Hematopoietic multipotent progenitor cell treated with erythropoietin and hydrocortisone succinate and interleukin-3 and kit ligand, for 15 days (in vitro differentiated cells): ENCODE results near the gene ZRANB3.
"Not testable (repeated sequence)": the region's sequence is repeated elsewhere in the genome, so short reads cannot be mapped to it uniquely, and the experiment has no call there.

Experiments
- DNase-seq: peaks from one replicate; pipeline ENCODE4 v3.0.0-alpha.2; 2015; ENCODE audit warnings: low spot score

Gene ZRANB3

DNA sequence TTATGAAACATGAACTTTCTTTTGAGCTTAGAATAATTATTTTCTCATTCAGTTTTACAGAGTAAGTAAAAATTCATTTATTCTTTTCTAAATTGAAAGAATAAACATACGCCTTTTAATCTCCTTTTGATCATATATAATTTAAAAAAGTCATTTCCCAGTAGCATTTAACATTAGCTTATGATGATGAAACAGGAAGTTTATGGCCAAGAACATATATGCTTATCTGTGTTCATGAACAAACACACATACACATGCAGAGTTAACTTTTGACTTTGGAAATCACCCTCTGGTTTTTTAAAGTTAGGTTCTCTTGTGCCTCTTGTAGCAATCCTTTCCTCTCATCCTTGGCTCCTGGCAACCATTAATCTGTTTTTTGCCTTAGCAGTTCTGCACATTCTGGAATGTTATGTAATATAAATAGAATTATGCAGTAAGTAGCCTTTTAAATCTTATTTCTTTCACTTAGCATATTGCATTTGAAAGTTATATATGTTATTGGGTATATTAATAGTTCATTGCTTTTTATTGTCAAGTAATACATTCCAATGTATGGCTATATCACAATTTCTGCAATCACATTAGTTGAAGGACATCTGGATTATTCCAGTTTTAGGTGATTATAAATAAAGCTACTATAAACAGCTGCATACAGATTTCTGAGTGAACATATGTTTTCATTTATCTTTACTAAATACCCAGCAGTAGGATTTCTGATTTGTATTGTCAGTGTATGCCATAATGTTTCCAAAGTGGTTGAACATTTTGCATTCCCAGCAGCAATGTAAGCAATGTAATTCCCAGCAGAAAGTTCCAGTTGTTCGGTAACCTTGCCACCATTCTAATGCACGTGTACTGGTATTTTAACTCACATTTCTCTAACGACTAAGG, 210.3 kb downstream of the ZRANB3 start:
- no peak for DNase-seq

DNA sequence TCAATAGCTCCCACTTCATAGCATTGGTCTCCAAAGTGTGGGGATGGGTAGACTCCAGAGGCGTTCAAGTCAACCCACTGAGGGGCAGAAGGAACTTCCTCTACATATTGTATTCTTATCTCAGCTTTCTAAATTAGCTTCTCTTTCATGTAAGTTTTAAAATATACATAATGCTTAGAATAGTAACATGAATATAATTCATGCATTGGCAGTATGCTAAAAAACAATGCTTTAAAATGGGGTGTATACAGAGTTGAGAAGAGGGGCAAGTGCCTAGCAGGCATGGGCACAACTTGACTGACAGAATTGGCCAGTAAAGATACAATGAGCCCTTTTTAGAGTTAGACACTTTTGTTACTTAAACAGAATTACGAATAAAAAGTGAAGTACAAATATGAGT, 212.2 kb downstream of the ZRANB3 start:
- DNase-seq: no peak

DNA sequence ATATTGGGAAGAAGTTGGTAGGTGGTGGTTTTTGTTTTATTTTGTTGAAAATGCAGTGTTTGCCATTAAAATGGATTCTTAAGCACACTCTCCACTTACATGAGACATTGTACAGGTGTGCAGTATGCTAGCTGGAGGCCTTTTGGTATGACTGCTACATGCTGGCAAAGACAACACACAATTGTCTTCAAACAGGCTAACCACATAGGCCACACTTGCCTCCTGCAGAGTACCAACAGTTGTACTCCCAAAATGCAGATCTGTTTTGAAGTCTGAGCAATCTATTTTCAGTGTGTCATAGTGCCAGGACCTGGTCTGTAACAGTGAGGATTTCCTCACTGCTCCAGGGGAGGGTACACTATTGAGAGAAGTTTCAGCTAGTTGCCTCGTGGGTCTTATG, 213.6 kb downstream of the ZRANB3 start:
- no peak for DNase-seq

DNA sequence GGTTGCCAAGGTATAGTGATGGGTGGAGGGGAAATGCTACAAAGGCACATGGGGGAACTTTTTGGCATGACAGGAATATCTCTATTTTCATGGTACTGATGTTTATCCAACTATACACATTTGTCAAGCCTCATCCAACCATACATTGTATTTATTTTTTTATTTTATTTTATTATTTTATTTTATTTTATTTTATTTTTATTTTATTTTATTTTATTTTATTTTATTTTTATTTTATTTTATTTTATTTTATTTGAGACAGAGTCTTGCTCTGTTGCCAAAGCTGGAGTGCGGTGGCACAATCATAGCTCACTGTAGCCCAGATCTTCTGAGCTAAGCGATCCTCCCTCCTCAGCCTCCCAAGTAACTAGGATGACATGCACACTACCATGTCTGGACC, 219.1 kb downstream of the ZRANB3 start:
- no peak for DNase-seq

DNA sequence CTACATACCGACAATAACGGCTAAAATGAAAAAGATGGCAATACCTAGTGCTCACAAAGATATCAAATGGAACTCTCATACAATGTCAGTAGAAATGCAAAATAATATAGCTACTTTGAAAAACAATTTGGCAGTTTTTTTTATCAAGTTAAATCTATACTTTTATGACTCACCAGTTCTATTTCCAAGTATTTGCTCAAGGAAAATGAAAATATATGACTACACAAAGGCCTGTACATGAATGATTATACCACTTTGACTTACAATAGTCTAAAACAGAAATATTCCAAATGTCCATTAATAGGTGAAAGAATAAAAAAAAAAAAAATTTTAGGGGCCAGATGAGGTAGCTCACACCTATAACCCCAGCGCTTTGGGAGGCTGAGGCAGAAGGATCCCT, 219.8 kb downstream of the ZRANB3 start:
- DNase-seq: no peak

DNA sequence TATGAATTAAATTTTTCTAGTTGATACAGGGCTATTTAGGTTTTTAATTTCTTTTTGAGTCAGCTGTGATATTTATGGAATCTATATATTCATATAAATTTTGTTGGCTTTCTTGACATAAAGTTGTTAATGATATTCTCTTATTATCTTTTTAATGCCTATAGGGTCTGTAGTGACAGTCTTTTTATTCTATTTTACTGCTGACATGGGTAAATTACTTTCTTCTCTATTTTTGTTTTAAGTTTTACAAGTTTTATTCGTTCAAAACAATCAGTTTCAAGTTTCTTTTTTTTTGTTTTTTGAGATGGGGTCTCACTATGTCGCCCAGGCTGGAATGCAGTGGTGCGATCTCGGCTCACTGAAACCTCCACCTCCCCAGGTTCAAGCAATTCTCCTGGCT, 226.3 kb downstream of the ZRANB3 start:
- DNase-seq: no peak

DNA sequence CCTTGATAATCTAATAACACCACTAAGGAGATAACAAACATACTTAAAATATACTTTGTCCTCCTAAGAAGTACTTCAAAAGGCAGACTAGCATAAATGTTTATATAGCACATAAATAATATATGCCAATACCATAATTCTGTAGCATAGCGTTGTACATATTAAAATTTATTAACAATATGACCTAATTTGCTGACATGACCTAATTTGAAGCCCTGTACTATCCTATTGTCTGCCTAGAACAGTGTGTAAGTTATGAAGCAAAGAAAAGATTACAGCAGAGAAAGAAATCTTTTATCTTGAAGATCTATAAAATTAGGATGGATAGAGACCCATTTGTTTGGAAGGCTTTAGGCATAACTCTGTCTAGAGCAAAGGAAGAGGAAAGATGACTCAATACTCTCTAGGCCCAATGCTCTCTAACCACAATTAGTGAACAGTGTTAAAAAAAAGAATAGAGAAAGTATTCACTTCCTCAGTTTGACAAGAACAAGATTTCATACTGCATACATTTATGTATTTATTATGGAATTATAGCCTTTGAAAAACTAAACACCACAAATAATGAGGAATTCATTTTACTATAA, 231.3 kb downstream of the ZRANB3 start:
- no peak for DNase-seq

DNA sequence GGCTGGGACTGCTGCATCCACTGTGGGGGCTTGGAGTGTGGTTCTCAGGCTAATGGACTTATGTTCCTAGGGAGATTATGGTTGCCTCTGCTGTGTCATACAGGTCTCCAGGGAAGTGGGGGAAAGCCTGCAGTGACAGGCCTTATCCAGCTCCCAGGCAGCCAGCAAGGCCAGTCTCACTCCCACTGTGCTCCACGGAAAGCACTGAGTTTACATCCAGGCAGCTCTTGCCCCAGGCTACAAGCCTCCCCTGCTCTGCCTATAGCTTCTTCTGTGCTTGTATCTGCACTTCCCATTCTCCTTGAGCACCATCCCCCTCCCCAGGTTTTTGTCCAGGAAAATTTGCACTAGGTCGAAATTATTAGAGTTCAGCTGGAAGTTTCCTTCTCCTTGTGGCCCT, 231.9 kb downstream of the ZRANB3 start:
- DNase-seq: no peak

DNA sequence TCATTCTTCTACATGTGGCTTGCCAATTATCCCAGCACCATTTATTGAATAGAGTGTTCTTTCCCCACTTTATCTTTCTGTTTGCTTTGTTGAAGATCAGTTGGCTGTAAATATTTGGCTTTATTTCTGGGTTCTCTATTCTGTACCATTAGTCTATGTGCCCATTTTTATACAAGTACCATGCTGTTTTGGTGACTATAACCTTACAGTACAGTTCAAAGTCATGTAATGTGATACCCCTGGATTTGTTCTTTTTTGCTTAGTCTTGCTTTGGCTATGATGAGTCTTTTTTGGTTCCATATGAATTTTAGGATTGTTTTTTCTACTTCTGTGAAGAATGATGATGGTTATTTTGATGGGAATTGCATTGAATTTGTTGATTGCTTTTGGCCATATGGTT, 243.9 kb downstream of the ZRANB3 start:
- not testable (repeated sequence) for DNase-seq

DNA sequence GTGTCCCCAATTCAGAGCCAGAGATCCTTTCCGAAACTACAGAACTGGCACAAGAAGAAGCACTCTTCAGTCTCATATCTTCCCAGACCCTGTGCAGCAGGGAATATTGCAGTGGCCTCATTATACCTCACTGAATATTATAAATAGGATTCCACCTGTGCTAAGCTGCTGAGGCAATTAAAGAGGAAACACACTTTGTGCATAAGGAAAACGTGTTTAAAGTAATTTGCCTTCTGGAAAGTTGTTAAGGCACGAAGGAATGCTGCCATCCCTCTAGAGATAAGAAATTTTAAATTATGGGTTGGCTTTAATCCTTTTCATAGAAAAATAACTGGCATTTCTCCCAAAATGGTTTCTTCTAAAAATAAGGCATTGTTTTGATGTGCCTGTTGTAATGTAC, 245.6 kb downstream of the ZRANB3 start:
- no peak for DNase-seq

DNA sequence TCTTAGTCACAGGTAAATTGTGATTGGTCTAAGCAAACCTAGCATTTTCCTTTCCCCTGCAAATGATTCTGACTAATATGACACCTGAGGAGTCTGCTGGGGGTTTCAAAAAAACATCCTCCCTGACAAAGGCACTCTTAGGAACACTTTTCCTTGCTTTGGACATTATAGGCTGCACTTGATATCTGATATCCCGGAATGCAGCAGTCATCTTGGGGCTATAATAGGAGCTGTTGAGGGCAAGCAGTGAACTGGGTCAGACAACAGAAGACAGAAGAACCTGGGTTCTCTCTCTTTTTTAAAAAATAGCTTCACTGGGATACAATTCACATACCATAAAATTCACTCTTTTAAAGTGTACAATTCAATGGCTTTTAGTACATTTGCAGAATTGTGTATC, 249.6 kb downstream of the ZRANB3 start:
- DNase-seq: no peak

DNA sequence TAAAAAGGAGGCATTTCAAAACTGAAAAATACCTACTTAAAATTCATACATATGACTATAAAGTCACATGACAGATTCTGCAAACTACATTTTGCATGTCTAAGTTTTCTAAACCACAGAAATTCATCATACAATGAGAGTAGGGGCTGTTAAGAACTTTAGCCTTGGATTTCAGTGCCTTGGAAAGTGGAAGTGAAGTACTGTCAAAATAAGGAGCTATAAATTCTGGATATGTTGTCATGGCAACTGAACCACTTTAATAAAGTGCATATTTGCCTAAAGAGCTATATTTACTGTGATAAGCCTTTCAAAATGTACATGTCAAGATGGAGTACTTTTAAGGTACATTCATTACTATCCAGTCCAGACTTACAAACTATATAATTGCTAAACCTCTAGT, 251.8 kb downstream of the ZRANB3 start:
- DNase-seq: no peak

DNA sequence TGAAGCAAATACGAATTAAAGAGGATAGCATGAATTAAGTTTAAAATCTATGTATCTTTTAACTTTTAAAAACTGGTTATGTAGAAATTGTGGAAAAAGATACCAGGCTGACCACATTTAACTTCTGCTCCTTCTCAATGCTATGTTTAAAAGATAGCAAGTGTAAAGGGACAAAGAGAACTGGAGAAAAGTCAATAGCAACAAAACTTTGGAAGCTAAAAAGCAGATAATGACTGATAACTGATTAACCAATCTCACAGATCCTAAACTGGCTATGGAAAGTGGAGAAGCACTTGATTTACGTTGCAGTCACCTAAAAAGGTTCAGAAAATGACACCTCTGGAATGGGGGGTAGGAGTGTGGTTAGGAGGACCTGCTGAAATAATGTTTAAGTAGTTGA, 254.5 kb downstream of the ZRANB3 start:
- DNase-seq: no peak

DNA sequence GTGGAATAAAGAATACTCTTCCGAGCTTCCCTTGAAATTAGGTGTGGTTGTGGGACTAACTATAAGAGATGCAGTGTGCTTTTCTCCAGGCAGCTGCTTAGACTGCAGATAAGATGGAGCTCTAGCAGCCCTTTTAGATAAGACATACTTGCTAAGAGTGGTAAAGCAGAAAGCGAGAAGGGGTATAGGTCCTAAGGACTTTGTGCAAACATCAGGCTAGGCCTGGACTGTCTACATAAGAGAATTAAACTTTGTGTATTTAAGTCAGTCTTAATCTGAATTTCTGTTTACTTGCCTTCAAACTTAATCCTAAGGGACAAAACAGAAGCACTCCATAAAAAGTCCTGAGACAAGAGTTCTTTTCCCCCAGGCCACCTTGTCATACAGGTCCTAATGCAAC, 260.0 kb downstream of the ZRANB3 start:
- DNase-seq: no peak

DNA sequence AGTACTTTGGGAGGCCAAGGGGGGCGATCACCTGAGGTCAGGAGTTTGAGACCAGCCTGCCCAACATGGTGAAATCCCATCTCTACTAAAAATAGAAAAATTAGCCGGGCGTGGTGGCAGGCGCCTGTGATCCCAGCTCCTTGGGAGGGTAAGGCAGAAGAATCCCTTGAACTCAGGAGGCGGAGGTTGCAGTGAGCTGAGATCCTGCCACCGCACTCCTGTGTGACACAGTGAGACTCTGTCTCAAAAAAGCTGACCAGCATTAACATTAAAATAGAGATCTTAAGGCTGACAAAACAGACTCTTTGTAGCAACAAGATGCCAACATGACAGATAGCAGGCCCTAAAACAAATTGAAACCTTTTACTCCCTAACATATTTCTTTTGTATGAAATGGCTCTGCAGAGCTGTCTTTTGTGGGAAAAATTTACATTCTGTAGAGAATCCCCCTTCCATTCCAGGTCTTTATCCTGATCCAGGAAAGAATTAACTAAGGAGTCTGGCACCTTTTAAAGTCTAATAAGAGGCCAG, 265.0 kb downstream of the ZRANB3 start:
- DNase-seq: no peak

DNA sequence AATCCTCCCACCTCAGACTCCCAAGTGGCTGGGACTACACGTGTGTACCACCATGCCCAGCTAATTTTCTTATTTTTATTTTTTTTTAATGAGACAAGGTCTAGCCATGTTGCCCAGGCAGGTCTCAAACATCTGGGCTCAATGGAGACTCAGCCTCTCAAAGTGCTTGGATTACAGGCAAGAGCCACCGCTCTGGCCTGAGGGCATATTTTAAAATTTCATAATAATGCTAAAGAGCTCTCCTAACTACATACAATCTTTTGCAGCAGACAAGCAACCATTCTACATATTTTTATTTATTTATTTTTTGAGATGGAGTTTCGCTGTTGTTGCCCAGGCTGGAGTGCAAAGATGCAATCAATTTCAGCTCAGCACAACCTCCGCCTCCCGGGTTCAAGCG, 271.9 kb downstream of the ZRANB3 start:
- DNase-seq: no peak

DNA sequence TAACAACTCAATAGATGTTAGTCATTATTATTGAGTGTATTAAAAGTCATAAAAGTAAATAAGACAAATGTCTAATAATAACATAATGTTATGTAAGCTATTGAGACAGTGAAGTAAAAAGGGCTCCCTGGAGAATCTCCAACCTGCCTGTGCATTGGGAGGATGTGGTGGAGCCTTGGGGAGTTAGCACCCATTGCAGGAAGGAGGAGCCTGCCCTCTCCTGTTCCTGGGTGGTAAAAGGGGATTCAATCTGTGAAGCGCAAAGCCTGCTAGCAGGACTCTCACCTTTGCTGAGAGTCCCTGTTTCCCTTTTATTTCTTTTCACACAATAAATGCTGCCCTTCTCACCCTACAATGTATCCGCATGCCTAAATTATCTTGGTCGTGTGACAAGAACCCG, 272.8 kb downstream of the ZRANB3 start:
- DNase-seq: no peak

DNA sequence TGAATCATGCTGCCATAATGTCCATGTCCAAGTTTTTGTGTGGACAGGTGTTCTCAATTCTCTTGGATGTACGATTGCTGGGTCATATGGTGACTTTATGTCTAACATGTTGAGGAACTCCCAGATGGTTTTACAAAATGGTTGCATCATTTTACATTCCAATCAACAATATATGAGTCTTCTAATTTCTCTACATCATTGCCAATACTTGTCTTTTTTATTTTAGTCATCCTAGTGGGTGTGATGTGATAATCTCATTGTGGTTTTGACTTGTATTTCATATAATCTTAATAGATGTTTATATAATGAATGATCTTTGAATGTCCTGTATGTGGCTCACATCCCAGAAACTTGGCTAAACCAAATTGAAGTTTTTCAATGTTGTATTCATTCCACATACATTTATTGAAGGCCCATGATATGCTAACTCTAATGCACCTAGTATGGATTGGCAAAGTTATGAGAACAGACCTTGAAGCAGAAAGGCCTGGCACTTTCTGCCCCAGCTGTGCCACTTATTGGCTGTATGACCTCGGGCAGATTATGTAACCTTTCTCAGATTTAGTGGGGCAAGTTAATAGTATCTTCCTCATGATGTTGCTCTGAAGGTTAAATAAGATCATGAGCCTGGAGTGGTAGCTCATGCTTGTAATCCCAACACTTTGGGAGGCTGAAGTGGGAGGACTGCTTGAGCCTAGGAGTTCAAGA, 273.5 kb downstream of the ZRANB3 start:
- DNase-seq: no peak

DNA sequence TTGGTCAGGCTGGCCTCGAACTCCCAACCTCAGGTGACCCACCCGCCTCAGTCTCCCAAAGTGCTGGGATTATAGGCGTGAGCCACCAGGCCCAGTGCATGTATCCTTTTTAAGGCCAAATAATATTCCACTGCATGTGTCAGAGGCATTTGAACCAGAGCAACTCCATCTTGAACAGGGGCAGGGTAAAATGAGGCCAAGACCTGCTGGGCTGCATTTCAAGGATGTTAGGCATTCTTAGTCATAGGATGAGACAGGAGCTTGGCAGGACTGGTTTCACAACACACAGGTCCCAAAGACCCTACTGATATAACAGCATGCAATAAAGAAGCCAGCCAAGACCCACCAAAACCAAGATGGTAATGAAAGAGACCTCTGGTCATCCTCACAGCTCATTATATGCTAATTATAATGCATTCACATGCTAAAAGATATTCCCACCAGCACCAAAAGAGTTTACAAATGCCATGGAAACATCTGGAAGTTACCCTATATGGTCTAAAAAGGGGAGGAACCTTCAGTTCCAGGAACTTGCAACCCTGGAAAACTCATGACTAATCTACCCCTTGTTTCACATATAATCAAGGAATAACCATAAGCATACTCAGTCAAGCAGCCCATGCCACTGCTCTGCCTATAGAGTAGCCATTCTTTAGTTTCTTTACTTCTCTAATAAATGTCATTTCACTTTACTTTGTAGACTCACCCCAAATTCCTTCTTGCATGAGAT, 274.3 kb downstream of the ZRANB3 start:
- DNase-seq: no peak

DNA sequence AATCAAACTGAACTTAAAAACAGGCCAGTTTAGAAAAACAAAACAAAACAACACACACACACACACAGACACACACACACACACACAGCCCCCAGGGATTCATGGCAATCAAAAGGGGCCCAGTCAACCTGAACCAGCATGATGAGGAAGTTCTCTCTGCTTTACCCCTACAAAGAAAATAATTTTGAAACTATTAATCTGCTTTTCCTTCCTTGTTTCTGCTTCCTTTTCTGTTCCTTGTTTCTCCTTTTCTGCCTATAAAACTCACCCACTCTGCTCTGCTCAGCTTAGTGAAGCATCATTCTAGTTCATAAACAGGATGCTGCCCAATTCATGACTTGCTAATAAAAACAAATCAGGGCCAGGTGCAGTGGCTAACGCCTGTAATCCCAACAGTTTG, 275.8 kb downstream of the ZRANB3 start:
- no peak for DNase-seq

DNA sequence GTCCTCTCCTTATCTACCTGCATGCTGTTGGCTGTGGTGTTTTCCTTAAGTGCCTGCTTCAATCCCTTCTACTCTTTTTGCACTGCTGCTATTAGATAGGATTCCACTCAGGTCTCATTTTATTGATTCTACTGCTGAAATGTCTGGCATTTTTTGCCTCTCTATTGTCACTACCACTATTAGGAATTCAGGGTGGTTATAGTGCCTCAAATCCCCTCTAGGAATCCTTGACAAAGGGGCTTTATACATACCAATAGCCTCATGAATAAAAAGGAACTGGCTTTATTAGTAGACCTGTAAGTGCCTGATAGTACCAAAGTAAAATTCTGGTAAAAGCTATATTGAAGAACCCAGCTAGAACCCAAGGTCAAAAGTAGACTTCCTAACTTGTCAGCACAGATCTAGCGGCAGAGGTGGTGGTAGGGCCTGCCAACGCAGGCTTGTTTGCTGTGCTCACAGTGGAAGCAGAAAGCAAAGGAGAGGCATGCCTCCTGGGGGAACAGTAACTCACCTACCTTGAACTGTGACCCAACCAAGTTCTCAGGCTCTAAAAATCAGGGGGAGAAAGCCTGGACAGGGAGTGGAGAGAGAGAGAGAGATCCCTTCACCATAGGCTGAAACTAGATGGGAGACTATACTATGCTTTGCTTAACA, 278.1 kb downstream of the ZRANB3 start:
- DNase-seq: no peak

DNA sequence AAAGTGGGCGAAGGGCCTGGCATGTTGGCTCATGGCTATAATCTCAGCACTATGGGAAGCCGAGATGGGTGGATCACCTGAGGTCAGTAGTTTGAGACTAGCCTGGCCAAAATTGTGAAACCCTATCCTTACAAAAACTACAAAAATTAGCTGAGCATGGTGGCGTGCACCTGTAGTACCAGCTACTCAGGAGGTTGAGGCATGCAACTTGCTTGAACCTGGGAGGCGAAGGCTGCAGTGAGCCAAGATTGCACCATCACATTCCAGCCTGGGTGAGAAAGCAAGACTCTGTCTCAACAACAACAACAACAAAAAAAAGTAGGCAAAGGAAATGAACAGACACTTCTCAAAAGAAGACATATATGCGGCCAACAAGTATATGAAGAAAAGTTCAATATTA, 282.4 kb downstream of the ZRANB3 start:
- DNase-seq: no peak
